GM10847 (cell line): Measurements from ENCODE around the gene TMEM168.

ENCODE experiments used
- POLR2A ChIP-seq: IDR thresholded peaks from 2 replicates; pipeline ENCODE4 v1.6.1; 2011; ENCODE audit not compliant: insufficient read length; ENCODE audit errors: extremely low read depth

The TMEM168 gene

GRCh38 chr7:112788778-112789343 lies 1.3 kb downstream of the TMEM168 start:
- no peak for TF ChIP-seq POLR2A

GRCh38 chr7:112784603-112785002 lies 5.6 kb downstream of the TMEM168 start:
- no peak for TF ChIP-seq POLR2A

GRCh38 chr7:112782498-112782897 lies 7.7 kb downstream of the TMEM168 start:
- TF ChIP-seq POLR2A: no peak

- TF ChIP-seq POLR2A: no peak
These were observed 8.6 kb downstream of the TMEM168 start for GRCh38 chr7:112781558-112781957.

GRCh38 chr7:112781110-112781509 lies 9.1 kb downstream of the TMEM168 start:
- TF ChIP-seq POLR2A: no peak

GRCh38 chr7:112779667-112780066 lies 10.5 kb downstream of the TMEM168 start:
- TF ChIP-seq POLR2A: no peak

GRCh38 chr7:112777406-112777805 lies 12.8 kb downstream of the TMEM168 start:
- no peak for TF ChIP-seq POLR2A

- TF ChIP-seq POLR2A: no peak
These were observed 19.0 kb downstream of the TMEM168 start for GRCh38 chr7:112771166-112771565.

GRCh38 chr7:112770051-112770450 lies 20.1 kb downstream of the TMEM168 start:
- TF ChIP-seq POLR2A: no peak

- TF ChIP-seq POLR2A: no peak
These were observed 25.1 kb downstream of the TMEM168 start for GRCh38 chr7:112765105-112765504.

- no peak for TF ChIP-seq POLR2A
These were observed 26.2 kb downstream of the TMEM168 start for GRCh38 chr7:112763996-112764395.

GRCh38 chr7:112763298-112763697 lies 26.9 kb downstream of the TMEM168 start:
- TF ChIP-seq POLR2A: no peak

- TF ChIP-seq POLR2A: no peak
These were observed 30.3 kb downstream of the TMEM168 start for GRCh38 chr7:112759905-112760304.

GRCh38 chr7:112757337-112757736 lies 32.9 kb downstream of the TMEM168 start:
- TF ChIP-seq POLR2A: no peak

- no peak for TF ChIP-seq POLR2A
These were observed 36.9 kb downstream of the TMEM168 start for GRCh38 chr7:112753298-112753697.

GRCh38 chr7:112752576-112752975 lies 37.6 kb downstream of the TMEM168 start:
- no peak for TF ChIP-seq POLR2A

GRCh38 chr7:112749775-112750174 lies 40.4 kb downstream of the TMEM168 start:
- no peak for TF ChIP-seq POLR2A

- TF ChIP-seq POLR2A: no peak
These were observed 41.8 kb downstream of the TMEM168 start for GRCh38 chr7:112748381-112748780.

- no peak for TF ChIP-seq POLR2A
These were observed 44.6 kb downstream of the TMEM168 start for GRCh38 chr7:112745635-112746034.
